Inferior parietal cortex (tissue), 1 donor: Measurements from ENCODE around the gene MRPL49.
A peak's percentile ranks its signal among the peaks of the same experiment; 100 is the strongest.

Experiments used
- DNase-seq: peaks from one replicate; pipeline ENCODE4 v3.0.0-alpha.2; 2016; ENCODE audit errors: extremely low spot score

Gene MRPL49

GRCh38 chr11:65102142-65103095 lies 19.7 kb upstream of the MRPL49 start:
- peak; percentile 66 for DNase-seq

- DNase-seq, result no peak
Measured at GRCh38 chr11:65103476-65103875, 18.6 kb upstream of the MRPL49 start.

- DNase-seq, result no peak
Measured at GRCh38 chr11:65104628-65105027, 17.5 kb upstream of the MRPL49 start.

GRCh38 chr11:65107078-65107477 lies 15.0 kb upstream of the MRPL49 start:
- DNase-seq, result no peak

GRCh38 chr11:65107751-65108468 lies 14.2 kb upstream of the MRPL49 start:
- no peak for DNase-seq

- no peak for DNase-seq
Measured at GRCh38 chr11:65108469-65109123, 13.5 kb upstream of the MRPL49 start.

- no peak for DNase-seq
Measured at GRCh38 chr11:65109231-65110198, 12.6 kb upstream of the MRPL49 start.

- peak; percentile 95 for DNase-seq
Measured at GRCh38 chr11:65110354-65110861, 11.7 kb upstream of the MRPL49 start.

- DNase-seq, result no peak
Measured at GRCh38 chr11:65111159-65111743, 10.9 kb upstream of the MRPL49 start.

- DNase-seq, result peak; percentile 93
Measured at GRCh38 chr11:65111744-65112545, 10.2 kb upstream of the MRPL49 start, which contains the start of gene TM7SF2. TSS of gene TM7SF2 (plus strand) at chr11:65111872. CDS start at chr11:65112016, 144 bp downstream.

GRCh38 chr11:65112546-65113360 lies 9.4 kb upstream of the MRPL49 start:
- no peak for DNase-seq

- DNase-seq, result no peak
Measured at GRCh38 chr11:65113361-65113756, 8.8 kb upstream of the MRPL49 start.

- no peak for DNase-seq
Measured at GRCh38 chr11:65113839-65114238, 8.3 kb upstream of the MRPL49 start.

GRCh38 chr11:65114538-65115171 lies 7.5 kb upstream of the MRPL49 start:
- DNase-seq, result no peak

GRCh38 chr11:65115361-65116082 lies 6.6 kb upstream of the MRPL49 start:
- DNase-seq, result no peak

GRCh38 chr11:65116370-65117205 lies 5.5 kb upstream of the MRPL49 start:
- DNase-seq, result no peak
